GM12875 (cell line): Measurements from ENCODE around the gene MMP10.

Experiments used
- H3K4me3 ChIP-seq: one replicate; pipeline ENCODE4 v1.5.1; 2011; ENCODE audit warnings: low read depth, low read length, control low read depth
- TF ChIP-seq, protein P1 (sequence below): IDR thresholded peaks from 2 replicates; pipeline ENCODE4 v1.5.1; 2011; ENCODE audit warnings: low read depth, mild to moderate bottlenecking, control low read depth, inconsistent platforms, low read length, moderate library complexity, borderline replicate concordance; ENCODE audit not compliant: insufficient read depth

Gene MMP10

DNA sequence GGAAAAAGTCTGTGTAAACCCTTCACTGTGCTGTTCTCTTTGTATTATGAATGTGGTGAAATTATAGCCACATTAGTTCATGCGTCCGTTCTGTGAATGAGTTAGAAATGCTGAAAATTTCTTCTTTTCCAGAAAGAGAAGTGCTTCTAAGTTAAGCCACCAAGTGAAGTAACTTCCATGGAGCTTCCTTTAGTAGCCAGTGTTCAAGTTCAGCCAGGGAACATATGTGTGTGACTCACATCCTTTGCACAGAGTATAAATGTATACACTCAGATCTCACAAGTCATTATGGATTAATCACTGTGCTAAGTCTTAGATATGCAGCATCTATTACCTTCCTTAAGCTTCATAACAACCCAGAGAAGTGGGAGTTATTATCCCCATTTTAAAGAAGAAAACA, 52.5 kb downstream of the MMP10 start:
- no peak overlapping the region for H3K4me3 ChIP-seq
- TF ChIP-seq, protein P1, sequence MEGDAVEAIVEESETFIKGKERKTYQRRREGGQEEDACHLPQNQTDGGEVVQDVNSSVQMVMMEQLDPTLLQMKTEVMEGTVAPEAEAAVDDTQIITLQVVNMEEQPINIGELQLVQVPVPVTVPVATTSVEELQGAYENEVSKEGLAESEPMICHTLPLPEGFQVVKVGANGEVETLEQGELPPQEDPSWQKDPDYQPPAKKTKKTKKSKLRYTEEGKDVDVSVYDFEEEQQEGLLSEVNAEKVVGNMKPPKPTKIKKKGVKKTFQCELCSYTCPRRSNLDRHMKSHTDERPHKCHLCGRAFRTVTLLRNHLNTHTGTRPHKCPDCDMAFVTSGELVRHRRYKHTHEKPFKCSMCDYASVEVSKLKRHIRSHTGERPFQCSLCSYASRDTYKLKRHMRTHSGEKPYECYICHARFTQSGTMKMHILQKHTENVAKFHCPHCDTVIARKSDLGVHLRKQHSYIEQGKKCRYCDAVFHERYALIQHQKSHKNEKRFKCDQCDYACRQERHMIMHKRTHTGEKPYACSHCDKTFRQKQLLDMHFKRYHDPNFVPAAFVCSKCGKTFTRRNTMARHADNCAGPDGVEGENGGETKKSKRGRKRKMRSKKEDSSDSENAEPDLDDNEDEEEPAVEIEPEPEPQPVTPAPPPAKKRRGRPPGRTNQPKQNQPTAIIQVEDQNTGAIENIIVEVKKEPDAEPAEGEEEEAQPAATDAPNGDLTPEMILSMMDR = no peak

DNA sequence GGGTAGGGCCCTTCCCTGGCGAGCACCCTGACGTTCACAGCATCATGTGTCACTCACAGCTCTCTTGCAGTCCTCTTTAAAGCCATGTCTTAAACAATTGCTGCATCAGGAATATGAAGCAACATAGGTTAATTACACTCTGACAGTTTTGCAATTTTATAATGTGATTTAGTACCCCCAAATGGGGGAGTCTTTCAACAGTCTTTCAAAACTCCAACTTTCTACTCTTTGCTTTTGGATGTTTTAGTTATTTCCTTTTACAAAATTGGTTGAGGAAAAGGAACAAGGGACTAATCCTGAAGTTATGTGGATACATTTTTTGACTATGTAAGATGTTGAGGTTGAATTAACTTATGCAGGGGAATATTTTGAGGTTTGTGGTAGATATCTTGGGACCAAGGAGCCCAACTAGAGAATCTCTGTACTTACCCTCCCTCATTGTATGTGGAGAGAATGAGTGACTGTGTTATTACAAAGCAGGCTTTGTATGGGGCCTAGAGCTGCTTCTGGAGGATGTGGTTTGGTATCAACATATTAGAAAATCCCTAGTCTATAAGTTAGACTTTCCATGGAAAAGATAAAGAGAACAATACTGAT, 55.4 kb downstream of the MMP10 start, which contains the start of gene MMP8:
Gene MMP8, minus strand, starts transcription at position 51 of the 597 bp plus-strand sequence. CDS start 99 bp downstream, outside the sequence.
- TF ChIP-seq, protein P1 = no peak
- no peak within 1 kb of the TSS for H3K4me3 ChIP-seq

DNA sequence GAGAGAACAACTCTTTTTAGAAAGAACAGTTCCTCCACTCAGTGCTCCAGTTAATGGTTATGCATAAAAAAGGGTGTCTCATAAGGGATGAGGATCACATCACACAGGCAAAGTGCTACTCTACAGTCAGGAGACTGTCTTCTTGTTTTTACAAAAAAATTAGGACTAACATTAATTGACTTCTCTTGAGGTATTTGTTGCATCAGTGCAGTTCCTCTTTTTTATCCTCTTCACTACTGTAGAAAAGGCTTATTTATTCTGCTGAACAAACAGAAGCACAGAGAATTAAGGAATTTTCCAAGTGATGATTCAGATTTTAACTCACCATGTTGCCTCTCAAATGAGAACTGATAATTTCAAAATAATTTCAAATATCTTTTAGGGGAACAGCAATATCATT, 57.6 kb downstream of the MMP10 start:
- TF ChIP-seq, protein P1 = no peak
- H3K4me3 ChIP-seq = no peak overlapping the region
